HS-27A (cell line): ENCODE measurements around the gene CALCB.

Source experiments
- DNase-seq: peaks from one replicate; pipeline ENCODE4 v3.0.0-alpha.2; 2012; ENCODE audit warnings: low read depth, missing footprints

Gene CALCB

GRCh38 chr11:15118431-15118830, 45.0 kb downstream of the CALCB start:
- no peak for DNase-seq

DNA sequence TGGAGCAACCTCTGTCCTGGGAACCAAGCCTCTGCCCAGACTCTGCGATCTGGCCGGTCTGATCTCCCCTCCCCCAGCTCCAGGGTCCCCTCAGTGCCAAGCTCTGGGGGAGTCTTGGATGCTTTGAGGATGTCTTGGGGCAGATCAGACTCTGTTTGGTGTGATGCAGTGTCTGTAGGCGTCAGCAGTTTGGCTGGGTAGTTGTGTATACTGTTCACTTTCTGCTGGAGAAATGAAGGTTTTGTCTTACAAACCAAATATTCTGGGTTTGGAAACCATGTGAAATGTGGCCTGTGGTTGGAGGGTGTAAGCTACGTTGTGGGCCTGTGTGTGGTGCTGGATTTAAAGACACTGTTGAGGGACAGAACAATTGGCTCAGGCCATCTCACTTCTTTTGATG, 46.0 kb downstream of the CALCB start:
- DNase-seq: no peak

- no peak for DNase-seq
Observed at GRCh38 chr11:15119826-15120225, 46.4 kb downstream of the CALCB start.

DNA sequence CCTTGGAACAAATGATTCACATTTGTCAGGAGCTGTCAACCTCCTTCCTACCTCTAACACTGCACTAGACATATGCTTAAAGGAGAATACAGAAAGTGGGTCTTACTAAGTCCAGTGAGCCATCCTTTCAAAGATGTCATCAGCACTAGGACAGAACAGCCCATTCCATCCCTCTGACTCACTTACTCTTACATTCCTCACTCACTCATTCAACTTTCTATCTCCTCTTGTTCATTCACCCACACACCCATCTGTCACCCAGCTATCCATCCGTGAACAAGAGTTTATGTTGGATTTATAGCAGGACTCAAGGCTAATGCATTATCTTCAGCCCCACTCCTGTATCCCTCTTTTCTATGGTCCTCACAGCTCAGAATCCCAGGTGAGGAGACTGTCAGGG, 50.5 kb downstream of the CALCB start:
- peak; percentile 4 for DNase-seq

GRCh38 chr11:15124528-15124927, 51.1 kb downstream of the CALCB start:
- DNase-seq: no peak

DNA sequence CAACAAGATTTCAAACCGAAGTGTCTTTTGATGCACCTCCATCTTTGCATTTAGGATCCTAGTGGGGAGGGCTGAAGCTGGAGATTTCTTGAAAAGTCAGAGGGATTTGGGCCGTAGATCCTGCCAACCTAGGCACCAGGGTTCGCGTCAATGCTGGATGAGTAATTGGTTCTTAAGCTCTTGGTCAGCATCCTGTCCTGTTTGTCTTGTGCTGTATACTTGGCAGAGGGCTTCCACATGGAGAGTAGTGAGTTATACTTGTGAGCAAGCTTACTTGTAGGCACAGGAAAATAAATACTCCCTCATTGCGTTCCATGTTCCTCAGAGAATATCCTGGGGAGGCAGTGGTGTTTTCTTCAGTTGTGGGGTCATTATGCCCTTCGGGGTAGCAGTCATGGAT, 53.9 kb downstream of the CALCB start:
- no peak for DNase-seq
